Transverse colon (tissue), 4 donors: ENCODE measurements around the gene CDSN.

ENCODE experiments used
- CTCF ChIP-seq, 5 experiments: fragments of 200-600 bp in 3 of 5; fragments of 450-650 bp in 2 of 5; sonication (generic) in 3 of 5; IDR thresholded peaks; 1 replicate in 2 of 5; 2 replicates in 3 of 5; pipeline ENCODE4 v1.5.1; 2016 to 2017; ENCODE audit warnings: antibody characterized with exemption in 5 of 5, inconsistent platforms in 3 of 5, mild to moderate bottlenecking in 2 of 5, moderate library complexity in 1 of 5
- POLR2A ChIP-seq: fragments of 450-650 bp; IDR thresholded peaks from one replicate; pipeline ENCODE4 v1.6.1; 2016; ENCODE audit warnings: antibody characterized with exemption, mild to moderate bottlenecking, moderate library complexity
- POLR2AphosphoS5 ChIP-seq, 3 donors: sonication (generic); formaldehyde crosslinking; IDR thresholded peaks; one replicate each; pipeline ENCODE4 v1.6.1; 2016; ENCODE audit warnings: antibody characterized with exemption in 3 of 3

DNA sequence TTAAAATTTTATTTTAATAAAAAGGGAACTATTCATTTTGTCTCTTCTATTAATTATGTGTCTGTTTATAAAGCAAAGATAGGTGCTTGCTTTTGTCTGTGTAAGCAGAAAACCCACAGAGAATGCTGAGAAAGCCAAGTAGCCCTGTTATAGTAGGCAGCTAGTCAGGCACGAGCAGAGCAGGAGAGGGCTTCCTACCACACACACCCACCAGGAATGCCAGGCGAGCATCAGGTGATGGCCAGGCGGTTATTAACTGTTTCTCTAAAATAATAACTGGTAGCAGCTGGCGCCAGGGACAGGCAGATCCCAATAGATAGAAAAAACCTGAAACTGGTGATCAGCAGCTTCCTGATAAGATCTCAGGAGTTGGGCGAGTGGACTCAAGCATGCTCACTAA is 23.6 kb downstream of the CDSN start:
- no peak for TF ChIP-seq POLR2AphosphoS5 (IDR thresholded peaks at IDR 0.05)
- TF ChIP-seq CTCF (IDR thresholded peaks at IDR 0.05): no peak
- no peak for TF ChIP-seq POLR2A
